Spleen (tissue), 11 donors: Measurements from ENCODE around the gene NIPA2. TPM values are rescaled to one million over a fixed set of nuclear protein-coding genes. Genes with fewer than 3 reads are reported as not detected.

ENCODE experiments used
- DNase-seq: peaks from one replicate; pipeline ENCODE4 v3.0.0-alpha.2; 2020
- H3K27ac ChIP-seq, 8 donors: fragments of 200-600 bp; sonication (generic) in 7 of 8; 1 replicate in 4 of 8; 2 replicates in 4 of 8; pipeline versions ENCODE4 v1.5.0 to v1.8.0; 2016 to 2021; ENCODE audit warnings: inconsistent platforms in 4 of 8, mild to moderate bottlenecking in 4 of 8, moderate library complexity in 1 of 8
- H3K27me3 ChIP-seq, 7 donors: fragments of 200-600 bp; sonication (generic) in 6 of 7; replicated peaks in 1 of 7; 1 replicate in 4 of 7; 2 replicates in 3 of 7; pipeline versions ENCODE4 v1.5.0 to v1.8.0; 2016 to 2021; ENCODE audit warnings: inconsistent platforms in 3 of 7, mild to moderate bottlenecking in 1 of 7
- H3K36me3 ChIP-seq, 6 donors: fragments of 200-600 bp; sonication (generic) in 5 of 6; 1 replicate in 4 of 6; 2 replicates in 2 of 6; pipeline versions ENCODE4 v1.5.0 to v1.8.0; 2016 to 2021; ENCODE audit warnings: inconsistent platforms in 2 of 6
- H3K4me1 ChIP-seq, 6 donors: fragments of 200-600 bp; sonication (generic) in 5 of 6; 1 replicate in 3 of 6; 2 replicates in 3 of 6; pipeline versions ENCODE4 v1.5.0 to v1.8.0; 2016 to 2021; ENCODE audit warnings: inconsistent platforms in 3 of 6
- H3K4me3 ChIP-seq, 8 donors: fragments of 200-600 bp; sonication (generic) in 7 of 8; 1 replicate in 4 of 8; 2 replicates in 4 of 8; pipeline versions ENCODE4 v1.5.0 to v1.8.0; 2016 to 2021; ENCODE audit warnings: inconsistent platforms in 4 of 8, mild to moderate bottlenecking in 4 of 8, moderate library complexity in 2 of 8
- H3K9me3 ChIP-seq, 8 donors: fragments of 200-600 bp; sonication (generic) in 7 of 8; 1 replicate in 4 of 8; 2 replicates in 4 of 8; pipeline versions ENCODE4 v1.5.0 to v1.8.0; 2016 to 2021; ENCODE audit warnings: inconsistent platforms in 4 of 8
- CTCF ChIP-seq, 11 experiments: fragments of 200-600 bp in 7 of 11; fragments of 450-650 bp in 4 of 11; sonication (generic) in 4 of 11; IDR thresholded peaks in 8 of 11; conservative IDR thresholded peaks in 3 of 11; 1 replicate in 7 of 11; 2 replicates in 4 of 11; pipeline versions ENCODE4 v1.4.0 to v1.8.0; 2016 to 2021; ENCODE audit warnings: antibody characterized with exemption in 11 of 11, inconsistent platforms in 4 of 11, mild to moderate bottlenecking in 1 of 11
- POLR2A ChIP-seq, 3 donors: fragments of 450-650 bp; IDR thresholded peaks; one replicate each; pipeline ENCODE4 v1.5.1; 2017; ENCODE audit warnings: antibody characterized with exemption in 3 of 3, mild to moderate bottlenecking in 1 of 3
- POLR2AphosphoS5 ChIP-seq, 3 donors: sonication (generic); formaldehyde crosslinking; IDR thresholded peaks; one replicate each; pipeline ENCODE4 v1.5.1; 2017; ENCODE audit warnings: antibody characterized with exemption in 3 of 3
- WGBS, 5 donors: extraction: QIAGEN DNeasy Blood & Tissue Kit in 3 of 5; methylation state at CpG; one replicate each; pipeline versions ENCODE4 v1.1.5 to v1.1.7; 2013 to 2018; 5-methylcytosine and 5-hydroxymethylcytosine counted together
- intact Hi-C: fragments of 100-400 bp; cut with DNase I; formaldehyde crosslinking; loops from one replicate; pipeline ENCODE4 v1.15.0; 2023; ENCODE audit warnings: low total_unique reads
- polyA plus RNA-seq, 3 donors: library from polyadenylated mRNA; stranded (reverse); fragments of 200-250 nt; gene quantifications; one replicate each; pipeline ENCODE4 v1.2.1, GENCODE V29; 2013
- total RNA-seq, 7 donors: library from RNA; depleted of rRNA in 3 of 7; stranded (reverse); fragments of >200 nt in 3 of 7; fragmentation: NEBNext Ultra II Directional in 4 of 7; extraction: Animal tissue kit (Norgen Biotek cat#: 25700) in 4 of 7; gene quantifications; one replicate each; pipeline versions ENCODE4 v1.1.0 to v1.2.1, GENCODE V29; 2016 to 2021
- donor health status: healthy with polysubstance abuse.
- donor health status: DM: no; HTN: no; CAD: no; lungs with moderate emphysema.
- donor health status: DM: no; HTN: no; CAD: no.
- donor health status: Bipolar disorder and iron deficiency.
- donor health status: healthy.
- donor health status: DM: no; HTN: no; CAD: no.
- donor health status: DM: yes; HTN: yes; CAD: no.

Gene NIPA2
- total and polyA plus RNA-seq, 10 donors, result 18.4 to 91.4 (median 52.8) TPM

GRCh38 chr15:22902578-22902977 lies 64.1 kb downstream of the NIPA2 start:
- Histone ChIP-seq H3K9me3 (no peaks in the 10 kb centered on the region), H3K4me1 (no peaks in the 10 kb centered on the region), H3K4me3 (no peak overlapping the region), H3K36me3 (peaks cover 0 to 100% (median 42%) of the 10 kb centered on the region in 6 donors), H3K27ac (no peak overlapping the region), H3K27me3 (no peaks in the 10 kb centered on the region)
- 70 to 79% (median 73%) methylated on average over 9 to 12 of the region's 12 CpGs for WGBS, 5 donors
- peak; percentile 60 for DNase-seq
- intact Hi-C loops, result no loop called here
- no peak for TF ChIP-seq POLR2A (IDR thresholded peaks at IDR 0.05)
- TF ChIP-seq POLR2AphosphoS5 (IDR thresholded peaks at IDR 0.05), result peak in 1 of 3 donors; percentile 5

- no peak for TF ChIP-seq POLR2AphosphoS5 (IDR thresholded peaks at IDR 0.05)
- TF ChIP-seq POLR2A (IDR thresholded peaks at IDR 0.05), result no peak
- no peak for TF ChIP-seq CTCF (IDR thresholded peaks at IDR 0.05 in 8 of 11, conservative IDR thresholded peaks at IDR 0.05 in 3 of 11)
- Histone ChIP-seq H3K4me1 (no peaks in the 10 kb centered on the region), H3K36me3 (peaks cover 0 to 100% (median 44%) of the 10 kb centered on the region in 6 donors), H3K27me3 (no peaks in the 10 kb centered on the region), H3K9me3 (no peaks in the 10 kb centered on the region), H3K4me3 (no peak overlapping the region), H3K27ac (no peak overlapping the region)
- DNase-seq, result no peak
- 87 to 98% (median 93%) methylated on average over 9 to 11 of the region's 11 CpGs for WGBS, 5 donors
- intact Hi-C loops, result no loop called here
These were observed 64.5 kb downstream of the NIPA2 start for GRCh38 chr15:22902981-22903380.

- no peaks in the 10 kb centered on the region for H3K9me3 ChIP-seq
- H3K4me1 ChIP-seq, result no peaks in the 10 kb centered on the region
- TF ChIP-seq POLR2A (IDR thresholded peaks at IDR 0.05) (no peak), POLR2AphosphoS5 (IDR thresholded peaks at IDR 0.05) (no peak), CTCF (IDR thresholded peaks at IDR 0.05 in 8 of 11, conservative IDR thresholded peaks at IDR 0.05 in 3 of 11) (no peak)
- intact Hi-C loops, result no loop called here
- DNase-seq, result peak; percentile 61
- no peak overlapping the region for H3K4me3 ChIP-seq
- 90 to 93% (median 92%) methylated on average over 7 to 18 of the region's 18 CpGs for WGBS, 5 donors
- H3K36me3 ChIP-seq, result peaks cover 0 to 100% (median 46%) of the 10 kb centered on the region in 6 donors
- H3K27me3 ChIP-seq, result no peaks in the 10 kb centered on the region
- no peak overlapping the region for H3K27ac ChIP-seq
These were observed 65.0 kb downstream of the NIPA2 start for GRCh38 chr15:22903427-22903826.

GRCh38 chr15:22903961-22904534 lies 65.6 kb downstream of the NIPA2 start:
- intact Hi-C loops, result no loop called here
- no peaks in the 10 kb centered on the region for H3K4me1 ChIP-seq
- no peak for TF ChIP-seq POLR2AphosphoS5 (IDR thresholded peaks at IDR 0.05)
- TF ChIP-seq CTCF (IDR thresholded peaks at IDR 0.05 in 8 of 11, conservative IDR thresholded peaks at IDR 0.05 in 3 of 11), result no peak
- TF ChIP-seq POLR2A (IDR thresholded peaks at IDR 0.05), result no peak
- no peaks in the 10 kb centered on the region for H3K9me3 ChIP-seq
- H3K27me3 ChIP-seq, result no peaks in the 10 kb centered on the region
- peak; percentile 55 for DNase-seq
- WGBS, 5 donors, result 87 to 93% (median 90%) methylated on average over 17 to 19 of the region's 19 CpGs
- no peak overlapping the region for H3K4me3 ChIP-seq
- peaks cover 0 to 100% (median 47%) of the 10 kb centered on the region in 6 donors for H3K36me3 ChIP-seq
- H3K27ac ChIP-seq, result no peak overlapping the region
